Transverse colon (tissue), 4 donors: ENCODE data around the gene SMIM22. TPM values are rescaled to one million over a fixed set of nuclear protein-coding genes. Genes with fewer than 3 reads are reported as not detected.

Experiments used
- DNase-seq: peaks from one replicate; pipeline ENCODE4 v3.0.0-alpha.2; 2019
- H3K27ac ChIP-seq, 4 donors: fragments of 200-600 bp; sonication (generic); 2 replicates each; pipeline ENCODE4 v1.5.1; 2016 to 2018; ENCODE audit warnings: inconsistent platforms in 4 of 4
- H3K27me3 ChIP-seq: fragments of 200-600 bp; sonication (generic); 2 replicates; pipeline ENCODE4 v1.5.1; 2017; ENCODE audit warnings: inconsistent platforms
- H3K36me3 ChIP-seq, 4 donors: fragments of 200-600 bp; sonication (generic); 2 replicates each; pipeline ENCODE4 v1.5.1; 2017 to 2019; ENCODE audit warnings: inconsistent platforms in 4 of 4
- H3K4me1 ChIP-seq, 4 donors: fragments of 200-600 bp; sonication (generic); 2 replicates each; pipeline ENCODE4 v1.5.1; 2017 to 2020; ENCODE audit warnings: inconsistent platforms in 4 of 4
- H3K4me3 ChIP-seq, 4 donors: fragments of 200-600 bp; sonication (generic); 1 replicate in 1 of 4; 2 replicates in 3 of 4; pipeline versions ENCODE4 v1.5.1 to v1.6.1; 2017 to 2019; ENCODE audit warnings: inconsistent platforms in 4 of 4
- H3K9me3 ChIP-seq, 2 donors: fragments of 200-600 bp; sonication (generic); 2 replicates each; pipeline ENCODE4 v1.5.1; 2017 to 2019; ENCODE audit warnings: inconsistent platforms in 2 of 2
- EP300 ChIP-seq: sonication (generic); formaldehyde crosslinking; IDR thresholded peaks from one replicate; pipeline ENCODE4 v1.6.1; 2017; ENCODE audit warnings: antibody characterized with exemption, low read depth
- POLR2A ChIP-seq: fragments of 450-650 bp; IDR thresholded peaks from one replicate; pipeline ENCODE4 v1.6.1; 2016; ENCODE audit warnings: antibody characterized with exemption, mild to moderate bottlenecking, moderate library complexity
- POLR2AphosphoS5 ChIP-seq, 3 donors: sonication (generic); formaldehyde crosslinking; IDR thresholded peaks; one replicate each; pipeline ENCODE4 v1.6.1; 2016; ENCODE audit warnings: antibody characterized with exemption in 3 of 3
- WGBS, 2 donors: methylation state at CpG; one replicate each; pipeline ENCODE4 v1.1.5; 2018; ENCODE audit warnings: low coverage in 1 of 2; 5-methylcytosine and 5-hydroxymethylcytosine counted together
- in situ Hi-C, 4 donors: fragments of 200-750 bp; cut with MboI; loops; one replicate each; pipeline versions ENCODE4 v1.15.0 to v1.15.1; 2017; ENCODE audit warnings: low sequenced_read_pairs in 3 of 4, low pct_ligation_motif_present in 1 of 4, low pct_unique_long_range_greater_than_20kb in 1 of 4
- intact Hi-C: fragments of 100-400 bp; cut with DNase I; formaldehyde crosslinking; loops from one replicate; pipeline ENCODE4 v1.15.1; 2023; ENCODE audit warnings: low total_unique reads
- total RNA-seq, 4 donors: library from RNA; depleted of rRNA; stranded (reverse); fragments of >200 nt; gene quantifications; one replicate each; pipeline ENCODE4 v1.1.0, GENCODE V29; 2016
- TF ChIP-seq, protein P1 (sequence below), 5 experiments: fragments of 200-600 bp in 3 of 5; fragments of 450-650 bp in 2 of 5; sonication (generic) in 3 of 5; IDR thresholded peaks; 1 replicate in 2 of 5; 2 replicates in 3 of 5; pipeline ENCODE4 v1.5.1; 2016 to 2017; ENCODE audit warnings: antibody characterized with exemption in 5 of 5, inconsistent platforms in 3 of 5, mild to moderate bottlenecking in 2 of 5, moderate library complexity in 1 of 5

Gene SMIM22
- total RNA-seq, 4 donors from 2014 or later = 88.0 to 450 (median 252) TPM

DNA sequence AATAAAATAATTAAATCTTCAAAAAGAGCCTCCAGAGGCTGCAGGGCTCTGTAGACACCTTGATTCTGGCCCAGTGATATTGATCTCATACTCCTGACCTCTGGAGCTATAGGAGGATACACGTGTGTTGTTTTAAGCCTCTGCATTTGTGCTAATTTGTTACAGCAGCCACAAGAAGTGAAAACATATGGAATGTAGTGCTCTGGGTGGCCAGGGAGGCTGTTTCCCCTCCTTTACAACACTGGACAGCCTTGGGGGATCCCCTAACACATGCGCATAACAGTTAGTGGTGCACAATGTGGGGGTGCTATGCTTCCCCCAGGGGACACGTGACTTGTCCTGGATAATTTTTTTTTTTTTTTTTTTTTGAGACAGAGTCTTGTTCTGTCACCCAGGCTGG is 23.5 kb upstream of the SMIM22 start:
- Histone ChIP-seq H3K9me3 (no peaks in the 10 kb centered on the region), H3K36me3 (no peaks in the 10 kb centered on the region), H3K27me3 (no peaks in the 10 kb centered on the region), H3K27ac (no peak overlapping the region), H3K4me3 (no peak overlapping the region), H3K4me1 (peaks cover 0 to 18% (median 12%) of the 10 kb centered on the region in 4 donors)
- 47 to 100% methylated on average over 1 to 3 of the region's 3 CpGs for WGBS, 2 donors
- intact Hi-C loops (no loop called here), in situ Hi-C loops (no loop called here)
- DNase-seq = no peak
- TF ChIP-seq EP300 = no peak
- no peak for TF ChIP-seq POLR2A
- no peak for TF ChIP-seq POLR2AphosphoS5 (IDR thresholded peaks at IDR 0.05)

DNA sequence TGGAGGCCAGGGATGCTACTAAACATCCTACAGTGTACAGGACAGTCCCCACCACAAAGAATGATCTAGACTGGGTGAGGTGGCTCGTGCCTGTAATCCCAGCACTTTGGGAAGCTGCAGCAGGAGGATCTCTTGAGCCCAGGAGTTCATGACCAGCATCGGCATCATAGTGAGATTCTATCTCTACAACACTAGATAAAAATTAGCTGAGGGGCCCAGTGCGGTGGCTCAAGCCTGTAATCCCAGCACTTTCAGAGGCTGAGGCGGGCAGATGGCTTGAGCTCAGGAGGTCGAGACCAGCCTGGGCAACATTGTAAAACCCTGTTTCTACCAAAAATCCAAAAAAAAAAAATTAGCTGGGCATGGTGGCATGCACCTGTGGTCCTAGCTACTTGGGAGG is 22.8 kb upstream of the SMIM22 start:
- H3K27ac ChIP-seq = no peak overlapping the region
- DNase-seq = no peak
- in situ Hi-C loops = no loop called here

DNA sequence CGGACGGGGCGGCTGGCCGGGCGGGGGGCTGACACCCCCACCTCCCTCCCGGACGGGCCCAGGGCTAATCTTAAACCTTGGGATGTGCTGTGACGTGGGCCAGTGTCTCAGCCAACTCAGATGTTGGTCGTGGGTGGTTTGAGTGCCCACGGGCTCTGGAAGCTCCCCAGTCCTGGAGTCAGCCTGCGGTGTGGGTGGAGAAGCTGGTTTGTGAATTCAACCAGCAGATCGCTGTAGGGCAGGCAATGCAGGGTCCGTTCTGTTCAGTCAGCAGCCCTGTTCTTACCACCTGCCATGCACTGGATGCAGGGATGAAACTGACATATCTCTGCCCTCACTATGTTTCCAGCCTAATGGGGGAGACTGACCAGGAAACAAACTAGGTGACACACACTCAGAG is 20.2 kb upstream of the SMIM22 start:
- intact Hi-C loops (no loop called here), in situ Hi-C loops (no loop called here)
- Histone ChIP-seq H3K27ac (no peak overlapping the region), H3K4me3 (no peak overlapping the region), H3K9me3 (no peaks in the 10 kb centered on the region), H3K36me3 (no peaks in the 10 kb centered on the region), H3K4me1 (no peaks in the 10 kb centered on the region), H3K27me3 (no peaks in the 10 kb centered on the region)
- no peak for DNase-seq
- WGBS, 2 donors = 86% methylated on average over 9 of the region's 13 CpGs; no CpG with 5 or more reads in 1 of the 2 donors
- TF ChIP-seq, protein P1, sequence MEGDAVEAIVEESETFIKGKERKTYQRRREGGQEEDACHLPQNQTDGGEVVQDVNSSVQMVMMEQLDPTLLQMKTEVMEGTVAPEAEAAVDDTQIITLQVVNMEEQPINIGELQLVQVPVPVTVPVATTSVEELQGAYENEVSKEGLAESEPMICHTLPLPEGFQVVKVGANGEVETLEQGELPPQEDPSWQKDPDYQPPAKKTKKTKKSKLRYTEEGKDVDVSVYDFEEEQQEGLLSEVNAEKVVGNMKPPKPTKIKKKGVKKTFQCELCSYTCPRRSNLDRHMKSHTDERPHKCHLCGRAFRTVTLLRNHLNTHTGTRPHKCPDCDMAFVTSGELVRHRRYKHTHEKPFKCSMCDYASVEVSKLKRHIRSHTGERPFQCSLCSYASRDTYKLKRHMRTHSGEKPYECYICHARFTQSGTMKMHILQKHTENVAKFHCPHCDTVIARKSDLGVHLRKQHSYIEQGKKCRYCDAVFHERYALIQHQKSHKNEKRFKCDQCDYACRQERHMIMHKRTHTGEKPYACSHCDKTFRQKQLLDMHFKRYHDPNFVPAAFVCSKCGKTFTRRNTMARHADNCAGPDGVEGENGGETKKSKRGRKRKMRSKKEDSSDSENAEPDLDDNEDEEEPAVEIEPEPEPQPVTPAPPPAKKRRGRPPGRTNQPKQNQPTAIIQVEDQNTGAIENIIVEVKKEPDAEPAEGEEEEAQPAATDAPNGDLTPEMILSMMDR (IDR thresholded peaks at IDR 0.05) = no peak
- no peak for TF ChIP-seq POLR2AphosphoS5 (IDR thresholded peaks at IDR 0.05)
- no peak for TF ChIP-seq POLR2A
- no peak for TF ChIP-seq EP300

More for the DNA sequence above, 22.8 kb upstream of the SMIM22 start:
- 86 to 88% methylated on average over 2 to 5 of the region's 5 CpGs for WGBS, 2 donors
- Histone ChIP-seq H3K36me3 (no peaks in the 10 kb centered on the region), H3K27me3 (no peaks in the 10 kb centered on the region), H3K9me3 (no peaks in the 10 kb centered on the region), H3K4me3 (no peak overlapping the region), H3K4me1 (peaks cover 0 to 17% (median 11%) of the 10 kb centered on the region in 4 donors)
- intact Hi-C loops = no loop called here
- TF ChIP-seq EP300 (no peak), POLR2AphosphoS5 (IDR thresholded peaks at IDR 0.05) (no peak), POLR2A (no peak)
- TF ChIP-seq, protein P1 (IDR thresholded peaks at IDR 0.05) = no peak

DNA sequence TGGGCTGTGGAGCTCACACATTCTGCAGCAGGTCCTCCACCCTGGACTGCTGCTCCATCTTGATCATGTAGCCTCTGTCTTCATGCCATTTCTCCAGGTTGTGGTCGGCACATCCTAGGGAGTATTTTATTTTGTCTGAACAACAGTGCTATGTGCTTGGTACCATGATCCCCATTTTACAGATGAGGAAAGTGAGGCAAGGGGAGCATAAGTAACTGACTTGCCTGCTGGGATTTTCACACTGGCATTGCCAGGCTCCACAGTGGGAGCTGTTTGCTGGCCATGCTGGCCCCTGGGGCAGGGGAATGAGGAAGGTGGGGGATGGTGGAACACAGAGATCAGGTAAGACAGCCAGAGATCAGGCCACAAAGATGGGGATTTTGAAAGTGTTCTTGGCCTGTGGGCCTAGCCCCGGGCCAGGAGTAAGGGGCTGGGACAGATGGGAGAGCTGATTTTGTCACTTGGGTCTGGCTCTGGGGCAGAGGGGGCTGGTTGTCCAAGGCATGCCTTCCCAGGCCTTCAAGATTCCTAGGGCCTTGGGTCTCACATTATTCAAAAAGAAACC is 18.9 kb upstream of the SMIM22 start:
- WGBS, 2 donors = 79 to 100% methylated on average over 1 to 2 of the region's 2 CpGs
- Histone ChIP-seq H3K27me3 (no peaks in the 10 kb centered on the region), H3K4me3 (no peak overlapping the region), H3K4me1 (no peaks in the 10 kb centered on the region), H3K36me3 (no peaks in the 10 kb centered on the region), H3K9me3 (no peaks in the 10 kb centered on the region), H3K27ac (no peak overlapping the region)
- no peak for DNase-seq
- intact Hi-C loops (no loop called here), in situ Hi-C loops (no loop called here)
- no peak for TF ChIP-seq POLR2AphosphoS5 (IDR thresholded peaks at IDR 0.05)

DNA sequence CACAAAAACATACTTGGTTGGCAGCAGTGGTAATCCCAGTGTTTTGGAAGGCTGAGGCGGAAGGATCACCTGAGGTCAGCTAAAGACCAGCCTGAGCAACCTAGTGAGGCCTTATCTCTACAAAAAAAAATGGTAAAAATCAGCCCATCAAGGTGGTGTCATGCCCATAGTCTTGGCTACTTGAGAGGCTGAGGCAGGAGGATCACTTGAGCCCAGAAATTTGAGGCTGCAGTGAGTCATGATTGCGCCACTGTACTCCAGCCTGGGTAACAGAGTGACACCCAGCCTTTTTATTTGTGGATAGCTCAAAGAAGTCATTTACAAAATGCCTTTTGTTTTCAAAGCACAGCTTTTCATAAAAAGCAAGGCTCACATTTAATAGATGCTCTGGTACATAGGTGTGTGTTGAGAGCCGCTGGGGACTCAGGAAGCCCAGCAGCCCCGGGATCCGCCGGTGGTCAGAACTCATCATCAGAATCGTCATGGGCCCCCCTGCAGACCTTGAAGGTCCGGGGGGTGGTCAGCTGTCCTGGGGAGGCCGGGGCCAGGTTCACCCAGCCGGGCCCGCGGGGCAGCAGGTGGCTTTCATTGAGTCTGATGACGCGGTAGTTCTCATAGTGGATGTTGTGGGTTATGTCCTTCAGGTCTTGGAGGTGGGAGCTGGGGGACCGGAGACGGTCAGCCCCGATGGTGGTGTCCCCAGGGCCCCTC is 17.7 kb upstream of the SMIM22 start:
- no peak overlapping the region for H3K27ac ChIP-seq
- no peaks in the 10 kb centered on the region for H3K27me3 ChIP-seq
- no peak for DNase-seq
- H3K4me3 ChIP-seq = no peak overlapping the region
- in situ Hi-C loops = no loop called here
- no peaks in the 10 kb centered on the region for H3K36me3 ChIP-seq
- no peaks in the 10 kb centered on the region for H3K4me1 ChIP-seq
- no peaks in the 10 kb centered on the region for H3K9me3 ChIP-seq
- intact Hi-C loops = no loop called here
- no peak for TF ChIP-seq POLR2AphosphoS5 (IDR thresholded peaks at IDR 0.05)
- TF ChIP-seq, protein P1 (IDR thresholded peaks at IDR 0.05) = no peak
- TF ChIP-seq POLR2A = no peak
- no peak for TF ChIP-seq EP300
- 92% methylated on average over 1 to 7 of the region's 17 CpGs for WGBS, 2 donors
